Keratinocyte (primary cell): ENCODE measurements around the gene OPN1LW. TPM values are rescaled to one million over a fixed set of nuclear protein-coding genes. Genes with fewer than 3 reads are reported as not detected.

Experiments
- DNase-seq: peaks from one replicate; pipeline ENCODE4 v3.0.0-alpha.2; 2011; ENCODE audit warnings: low read depth, missing footprints, low spot score
- FAIRE-seq: peaks from 2 replicates; lab custom pipeline; 2011; peaks lifted over from hg19 to GRCh38; lab: Jason Lieb, UNC
- H2AFZ ChIP-seq: 2 replicates; pipeline ENCODE4 v1.6.0; 2012; ENCODE audit warnings: low read length, control low read depth, inconsistent platforms; ENCODE audit not compliant: control insufficient read depth
- H3K27ac ChIP-seq: 2 replicates; pipeline ENCODE4 v1.5.1; 2011; ENCODE audit warnings: low read length; ENCODE audit not compliant: control insufficient read depth, insufficient read depth
- H3K27me3 ChIP-seq: 3 replicates; pipeline ENCODE4 v1.6.0; 2011; ENCODE audit warnings: low read length; ENCODE audit not compliant: control insufficient read depth, insufficient read depth; ENCODE audit errors: extremely low read depth
- H3K36me3 ChIP-seq, 2 experiments: 2 replicates in 1 of 2; 3 replicates in 1 of 2; pipeline ENCODE4 v1.5.1; 2011; ENCODE audit warnings: low read length in 2 of 2, mild to moderate bottlenecking in 1 of 2; ENCODE audit not compliant: control insufficient read depth in 2 of 2, insufficient read depth in 2 of 2; ENCODE audit errors: extremely low read depth in 1 of 2
- H3K4me1 ChIP-seq: 3 replicates; pipeline ENCODE4 v1.5.1; 2011; ENCODE audit warnings: low read length; ENCODE audit not compliant: control insufficient read depth, insufficient read depth; ENCODE audit errors: extremely low read depth
- H3K4me2 ChIP-seq: 3 replicates; pipeline ENCODE4 v1.6.0; 2011; ENCODE audit warnings: low read depth, low read length; ENCODE audit not compliant: control insufficient read depth, insufficient read depth; ENCODE audit errors: extremely low read depth
- H3K4me3 ChIP-seq, 3 experiments: fragments of 200-600 bp in 1 of 3; sonication (generic) in 1 of 3; 2 replicates in 2 of 3; 3 replicates in 1 of 3; pipeline ENCODE4 v1.5.1; 2011 to 2016; ENCODE audit warnings: low read length in 3 of 3, mild to moderate bottlenecking in 3 of 3, control low read depth in 2 of 3, inconsistent platforms in 1 of 3, low read depth in 1 of 3, mixed read lengths in 1 of 3, mixed run types in 1 of 3, moderate library complexity in 1 of 3; ENCODE audit not compliant: control insufficient read depth in 2 of 3, insufficient read depth in 2 of 3; ENCODE audit errors: extremely low read depth in 1 of 3
- H3K79me2 ChIP-seq: 2 replicates; pipeline ENCODE4 v1.6.0; 2012; ENCODE audit warnings: low read length; ENCODE audit not compliant: control insufficient read depth, insufficient read depth
- H3K9ac ChIP-seq: 3 replicates; pipeline ENCODE4 v1.6.0; 2011; ENCODE audit warnings: low read length; ENCODE audit not compliant: control insufficient read depth, insufficient read depth; ENCODE audit errors: extremely low read depth
- H3K9me1 ChIP-seq: 3 replicates; pipeline ENCODE4 v1.6.0; 2011; ENCODE audit warnings: low read length; ENCODE audit not compliant: control insufficient read depth, insufficient read depth; ENCODE audit errors: extremely low read depth
- H3K9me3 ChIP-seq: 2 replicates; pipeline ENCODE4 v1.5.1; 2012; ENCODE audit warnings: low read depth, low read length; ENCODE audit not compliant: control insufficient read depth
- H4K20me1 ChIP-seq: 3 replicates; pipeline ENCODE4 v1.6.0; 2011; ENCODE audit warnings: low read length; ENCODE audit not compliant: control insufficient read depth, insufficient read depth; ENCODE audit errors: extremely low read depth
- EZH2 ChIP-seq: IDR thresholded peaks from one replicate; pipeline ENCODE4 v1.6.1; 2012; ENCODE audit warnings: inconsistent platforms, mild to moderate bottlenecking, low read length, moderate library complexity
- dilution Hi-C: fragments of 300-500 bp; cut with MboI; formaldehyde crosslinking; loops from one replicate; pipeline ENCODE4 v1.7.0; 2020; ENCODE audit warnings: low sequenced_read_pairs; ENCODE audit not compliant: extremely low pct_ligation_motif_present
- polyA plus RNA-seq, 5 experiments: library from polyadenylated mRNA; depleted of rRNA in 3 of 5; stranded (reverse) in 3 of 5; stranded (forward) in 1 of 5; unstranded in 1 of 5; fragments of >200 nt; gene quantifications; 1 replicate in 1 of 5; 2 replicates in 3 of 5; 3 replicates in 1 of 5; pipeline versions ENCODE4 v1.2.1 to v1.2.3, GENCODE V29; 2011 to 2012; ENCODE audit warnings: missing spikeins in 2 of 5, low read depth in 1 of 5, low replicate concordance in 1 of 5
- TF ChIP-seq, protein P1 (sequence below), 3 experiments: IDR thresholded peaks in 1 of 3; conservative IDR thresholded peaks in 1 of 3; optimal IDR thresholded peaks in 1 of 3; 2 replicates in 2 of 3; 3 replicates in 1 of 3; pipeline versions ENCODE3 to v1.5.1; 2011; ENCODE audit warnings: low read length in 3 of 3, mild to moderate bottlenecking in 3 of 3, moderate library complexity in 2 of 3, control low read depth in 1 of 3, inconsistent platforms in 1 of 3; ENCODE audit not compliant: insufficient read depth in 2 of 3; ENCODE audit errors: extremely low read depth in 1 of 3

OPN1LW gene
- polyA plus RNA-seq, 1 donor (not counting 4 experiments of a cell fraction or from before 2014, with no cell fraction given) = not detected

DNA sequence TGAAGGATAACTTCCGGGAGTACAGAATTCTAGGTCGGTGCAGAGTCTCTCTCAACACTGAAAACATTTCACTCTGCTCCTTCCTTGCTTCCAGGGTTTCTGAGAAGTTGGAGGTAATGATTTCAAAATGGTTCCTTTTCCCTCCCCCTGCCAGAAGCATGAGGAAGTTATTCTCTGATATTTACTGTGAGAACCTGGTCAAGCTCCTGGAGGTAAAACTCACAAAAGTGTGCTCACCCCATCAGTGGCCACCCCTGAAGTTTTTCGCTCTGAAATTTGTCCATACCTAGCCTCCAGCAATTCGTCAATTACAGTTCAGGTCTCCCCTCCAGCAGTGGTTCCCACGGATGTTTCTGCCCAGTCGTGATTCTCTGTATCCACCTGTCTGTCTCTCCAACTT is 30.3 kb upstream of the OPN1LW start:
- H3K27me3 ChIP-seq = peaks cover 5% of the 10 kb centered on the region
- no peak overlapping the region for H3K27ac ChIP-seq
- no peak for DNase-seq
- no peaks in the 10 kb centered on the region for H3K36me3 ChIP-seq
- H2AFZ ChIP-seq = no peak overlapping the region
- dilution Hi-C loops = no loop called here
- no peaks in the 10 kb centered on the region for H3K4me1 ChIP-seq
- no peaks in the 10 kb centered on the region for H3K9me3 ChIP-seq
- TF ChIP-seq, protein P1, sequence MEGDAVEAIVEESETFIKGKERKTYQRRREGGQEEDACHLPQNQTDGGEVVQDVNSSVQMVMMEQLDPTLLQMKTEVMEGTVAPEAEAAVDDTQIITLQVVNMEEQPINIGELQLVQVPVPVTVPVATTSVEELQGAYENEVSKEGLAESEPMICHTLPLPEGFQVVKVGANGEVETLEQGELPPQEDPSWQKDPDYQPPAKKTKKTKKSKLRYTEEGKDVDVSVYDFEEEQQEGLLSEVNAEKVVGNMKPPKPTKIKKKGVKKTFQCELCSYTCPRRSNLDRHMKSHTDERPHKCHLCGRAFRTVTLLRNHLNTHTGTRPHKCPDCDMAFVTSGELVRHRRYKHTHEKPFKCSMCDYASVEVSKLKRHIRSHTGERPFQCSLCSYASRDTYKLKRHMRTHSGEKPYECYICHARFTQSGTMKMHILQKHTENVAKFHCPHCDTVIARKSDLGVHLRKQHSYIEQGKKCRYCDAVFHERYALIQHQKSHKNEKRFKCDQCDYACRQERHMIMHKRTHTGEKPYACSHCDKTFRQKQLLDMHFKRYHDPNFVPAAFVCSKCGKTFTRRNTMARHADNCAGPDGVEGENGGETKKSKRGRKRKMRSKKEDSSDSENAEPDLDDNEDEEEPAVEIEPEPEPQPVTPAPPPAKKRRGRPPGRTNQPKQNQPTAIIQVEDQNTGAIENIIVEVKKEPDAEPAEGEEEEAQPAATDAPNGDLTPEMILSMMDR (optimal IDR thresholded peaks at IDR 0.05 in 1 of 3, IDR thresholded peaks at IDR 0.05 in 1 of 3, conservative IDR thresholded peaks at IDR 0.05 in 1 of 3; ENCODE audit: extremely low read depth in 1 of 3, insufficient read depth in 2 of 3, low read length in 3 of 3) = no peak
- TF ChIP-seq EZH2 = no peak
- H3K9ac ChIP-seq = no peak overlapping the region
- no peak for FAIRE-seq
- no peaks in the 10 kb centered on the region for H4K20me1 ChIP-seq
- H3K4me2 ChIP-seq = no peak overlapping the region
- no peaks in the 10 kb centered on the region for H3K9me1 ChIP-seq
- H3K4me3 ChIP-seq = no peak overlapping the region
- no peaks in the 10 kb centered on the region for H3K79me2 ChIP-seq

DNA sequence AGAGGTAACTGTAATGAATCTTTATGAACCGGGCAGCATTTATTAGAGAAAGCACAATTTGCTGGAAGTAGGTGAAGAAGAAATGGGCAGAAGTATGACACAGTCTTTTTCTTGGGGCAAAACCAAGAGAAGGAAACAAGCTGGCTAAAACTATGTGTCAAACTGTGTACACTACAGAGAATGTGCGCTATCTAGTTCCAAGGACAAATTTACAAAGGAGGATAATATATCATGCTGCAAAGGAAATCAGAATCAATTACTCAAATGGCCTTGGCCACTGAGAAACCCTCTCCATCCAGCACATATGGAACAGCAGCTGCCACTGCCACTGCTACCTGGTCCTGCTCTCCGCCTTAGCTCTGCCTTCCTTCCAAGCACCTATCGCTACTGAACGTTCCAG is 29.4 kb upstream of the OPN1LW start:
- dilution Hi-C loops = no loop called here
- Histone ChIP-seq H3K36me3 (no peaks in the 10 kb centered on the region), H3K27me3 (peaks cover 5% of the 10 kb centered on the region), H2AFZ (no peak overlapping the region), H3K4me2 (no peak overlapping the region), H3K9me3 (no peaks in the 10 kb centered on the region), H4K20me1 (no peaks in the 10 kb centered on the region), H3K4me3 (no peak overlapping the region), H3K4me1 (no peaks in the 10 kb centered on the region), H3K27ac (no peak overlapping the region), H3K9ac (no peak overlapping the region), H3K79me2 (no peaks in the 10 kb centered on the region), H3K9me1 (no peaks in the 10 kb centered on the region)
- DNase-seq (no peak), FAIRE-seq (no peak)
- TF ChIP-seq EZH2 = no peak
- TF ChIP-seq, protein P1 (optimal IDR thresholded peaks at IDR 0.05 in 1 of 3, IDR thresholded peaks at IDR 0.05 in 1 of 3, conservative IDR thresholded peaks at IDR 0.05 in 1 of 3; ENCODE audit: extremely low read depth in 1 of 3, insufficient read depth in 2 of 3, low read length in 3 of 3) = no peak
